Esophagus squamous epithelium (tissue), 5 donors: ENCODE results near the gene ZRANB1. TPM values are rescaled to one million over a fixed set of nuclear protein-coding genes. Genes with fewer than 3 reads are reported as not detected.
A peak's percentile ranks its signal among the peaks of the same experiment; 100 is the strongest.

Source experiments
- DNase-seq: peaks from one replicate; lab custom pipeline; 2025; lab: John Stamatoyannopoulos, UW
- H3K27ac ChIP-seq, 4 donors: fragments of 200-600 bp; sonication (generic); one replicate each; pipeline ENCODE4 v1.5.1; 2016 to 2019; ENCODE audit warnings: mild to moderate bottlenecking in 1 of 4
- H3K27me3 ChIP-seq, 4 donors: fragments of 200-600 bp; sonication (generic); 1 replicate in 3 of 4; 2 replicates in 1 of 4; pipeline versions ENCODE4 v1.5.1 to v1.6.0; 2017 to 2021; ENCODE audit warnings: antibody characterized with exemption in 1 of 4
- H3K36me3 ChIP-seq, 3 donors: fragments of 200-600 bp; sonication (generic); one replicate each; pipeline ENCODE4 v1.5.1; 2016 to 2019
- H3K4me1 ChIP-seq, 3 donors: fragments of 200-600 bp; sonication (generic); one replicate each; pipeline ENCODE4 v1.5.1; 2017 to 2019
- H3K4me3 ChIP-seq, 4 donors: fragments of 200-600 bp; sonication (generic); 1 replicate in 3 of 4; 2 replicates in 1 of 4; pipeline ENCODE4 v1.5.1; 2016 to 2019; ENCODE audit warnings: mild to moderate bottlenecking in 2 of 4, moderate library complexity in 1 of 4
- H3K9me3 ChIP-seq, 3 donors: fragments of 200-600 bp; sonication (generic); one replicate each; pipeline ENCODE4 v1.5.1; 2016 to 2019
- CTCF ChIP-seq, 6 experiments: fragments of 450-650 bp in 4 of 6; fragments of 200-600 bp in 2 of 6; sonication (generic) in 2 of 6; IDR thresholded peaks; one replicate each; pipeline ENCODE4 v1.5.1; 2016 to 2019; ENCODE audit warnings: antibody characterized with exemption in 6 of 6, mild to moderate bottlenecking in 4 of 6, moderate library complexity in 4 of 6
- POLR2A ChIP-seq, 4 donors: fragments of 450-650 bp; IDR thresholded peaks; one replicate each; pipeline ENCODE4 v1.6.1; 2017; ENCODE audit warnings: antibody characterized with exemption in 4 of 4, mild to moderate bottlenecking in 4 of 4, moderate library complexity in 3 of 4
- WGBS, 2 donors: methylation state at CpG; one replicate each; pipeline ENCODE4 v1.1.5; 2018; 5-methylcytosine and 5-hydroxymethylcytosine counted together
- intact Hi-C: fragments of 100-400 bp; cut with DNase I; formaldehyde crosslinking; loops from one replicate; pipeline ENCODE4 v1.15.0; 2022
- total RNA-seq, 4 donors: library from RNA; depleted of rRNA; stranded (reverse); fragments of >200 nt; gene quantifications; one replicate each; pipeline ENCODE4 v1.1.0, GENCODE V29; 2016
- donor health status: DM: yes; HTN: yes; CAD: no.

Gene ZRANB1
- total RNA-seq, 4 donors from 2014 or later: 11.7 to 25.2 (median 17.4) TPM

- Histone ChIP-seq H3K36me3 (peaks cover 0 to 40% (median 0%) of the 10 kb centered on the region in 3 donors), H3K4me3 (no peak overlapping the region), H3K4me1 (peaks cover 6 to 88% (median 44%) of the 10 kb centered on the region in 3 donors), H3K27ac (peak overlapping the region in 3 of 4 donors; percentile 69 to 73 (median 71)), H3K27me3 (no peaks in the 10 kb centered on the region), H3K9me3 (no peaks in the 10 kb centered on the region)
- no peak for DNase-seq
- intact Hi-C loops: no loop called here
- TF ChIP-seq CTCF (IDR thresholded peaks at IDR 0.05): no peak
- no peak for TF ChIP-seq POLR2A (IDR thresholded peaks at IDR 0.05)
- 83 to 93% methylated on average over 5 of the region's 5 CpGs for WGBS, 2 donors
Measured at GRCh38 chr10:125010362-125010761, 68.4 kb downstream of the ZRANB1 start.

DNA sequence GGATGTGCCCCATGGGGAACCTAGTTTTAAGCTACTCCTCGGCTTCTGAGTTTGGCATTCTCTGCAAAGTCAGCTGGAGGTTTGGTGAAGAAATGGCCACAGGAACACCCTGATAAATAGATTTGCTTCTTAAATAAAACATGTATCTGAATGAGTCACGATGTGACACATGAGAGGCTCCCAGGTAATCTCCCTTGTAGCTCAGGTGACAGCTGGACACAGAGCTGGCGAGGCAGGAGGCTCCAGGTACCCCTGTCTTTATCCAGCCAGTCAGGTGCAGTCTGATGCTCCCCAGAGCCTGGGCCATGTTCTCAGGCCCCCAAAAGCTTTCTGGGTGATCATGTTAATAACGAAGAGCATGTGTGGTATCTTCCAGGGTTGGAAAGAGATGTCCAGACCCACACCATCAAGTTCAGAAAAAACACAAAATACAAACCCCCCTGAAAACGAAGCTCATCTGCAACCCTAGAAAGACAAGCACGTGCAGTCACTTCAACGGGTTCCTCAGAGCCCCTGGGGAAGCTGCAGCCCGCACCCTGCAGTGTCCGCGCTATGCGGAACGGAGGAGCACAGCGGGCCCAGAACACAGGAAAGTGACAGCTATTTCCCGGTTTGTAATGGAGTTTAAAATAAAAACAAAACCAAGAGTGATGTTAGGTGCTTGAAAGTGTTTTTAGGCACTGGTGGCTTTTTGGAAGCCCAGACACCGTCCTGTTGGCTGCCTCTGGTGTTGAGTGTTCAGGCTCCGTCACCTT is 69.4 kb downstream of the ZRANB1 start:
- intact Hi-C loops: no loop called here
- Histone ChIP-seq H3K4me3 (no peak overlapping the region), H3K27me3 (no peaks in the 10 kb centered on the region), H3K27ac (peak overlapping the region; percentile 64 to 73 (median 70)), H3K9me3 (no peaks in the 10 kb centered on the region), H3K36me3 (peaks cover 0 to 40% (median 0%) of the 10 kb centered on the region in 3 donors), H3K4me1 (peaks cover 15 to 95% (median 54%) of the 10 kb centered on the region in 3 donors)
- WGBS, 2 donors: 65 to 77% methylated on average over 14 to 16 of the region's 16 CpGs
- no peak for DNase-seq
- TF ChIP-seq CTCF (IDR thresholded peaks at IDR 0.05) (no peak), POLR2A (IDR thresholded peaks at IDR 0.05) (no peak)

DNA sequence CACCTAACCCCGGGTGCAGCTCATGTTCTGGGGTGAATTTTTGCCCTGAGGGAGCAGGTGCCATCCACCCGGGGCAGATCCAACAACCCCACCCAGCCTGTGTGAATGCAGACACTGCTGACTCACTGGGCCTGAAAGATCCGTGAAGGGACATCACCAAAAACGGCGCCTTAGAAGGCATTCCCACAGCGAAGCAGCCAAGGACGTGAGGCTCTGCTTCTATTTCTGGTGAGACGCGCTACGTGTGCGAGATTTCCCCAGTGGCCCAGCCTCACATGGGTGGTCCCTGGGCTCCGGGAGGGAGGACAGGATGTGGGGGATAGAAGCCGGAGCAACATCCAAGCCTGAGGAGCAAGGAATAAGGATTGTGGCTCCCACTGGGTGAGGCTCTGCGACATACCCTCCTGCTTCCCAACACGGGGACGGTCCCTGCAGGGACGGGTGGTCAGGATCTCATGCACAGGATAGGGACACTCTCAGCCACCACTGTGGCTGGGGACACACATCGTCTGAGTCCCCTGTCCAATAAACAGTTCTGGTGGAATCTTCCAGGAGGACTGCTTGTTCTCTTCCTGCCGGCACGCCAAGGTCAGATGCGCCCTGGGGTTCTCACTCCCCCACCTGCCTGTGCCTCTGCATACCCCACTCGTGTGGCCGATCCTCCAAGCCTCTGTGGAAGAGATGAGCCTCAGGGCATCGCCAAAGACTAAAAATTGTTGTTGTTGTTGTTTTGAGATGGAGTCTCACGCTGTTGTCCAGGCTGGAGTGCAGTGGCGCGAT is 70.2 kb downstream of the ZRANB1 start:
- H3K36me3 ChIP-seq: peaks cover 0 to 41% (median 2%) of the 10 kb centered on the region in 3 donors
- no peak for DNase-seq
- TF ChIP-seq CTCF (IDR thresholded peaks at IDR 0.05) (no peak), POLR2A (IDR thresholded peaks at IDR 0.05) (no peak)
- H3K27ac ChIP-seq: peak overlapping the region; percentile 64 to 73 (median 70)
- intact Hi-C loops: no loop called here
- H3K9me3 ChIP-seq: no peaks in the 10 kb centered on the region
- H3K4me3 ChIP-seq: no peak overlapping the region
- H3K4me1 ChIP-seq: peaks cover 16 to 95% (median 61%) of the 10 kb centered on the region in 3 donors
- WGBS, 2 donors: 67 to 87% methylated on average over 6 to 7 of the region's 27 CpGs
- no peaks in the 10 kb centered on the region for H3K27me3 ChIP-seq

DNA sequence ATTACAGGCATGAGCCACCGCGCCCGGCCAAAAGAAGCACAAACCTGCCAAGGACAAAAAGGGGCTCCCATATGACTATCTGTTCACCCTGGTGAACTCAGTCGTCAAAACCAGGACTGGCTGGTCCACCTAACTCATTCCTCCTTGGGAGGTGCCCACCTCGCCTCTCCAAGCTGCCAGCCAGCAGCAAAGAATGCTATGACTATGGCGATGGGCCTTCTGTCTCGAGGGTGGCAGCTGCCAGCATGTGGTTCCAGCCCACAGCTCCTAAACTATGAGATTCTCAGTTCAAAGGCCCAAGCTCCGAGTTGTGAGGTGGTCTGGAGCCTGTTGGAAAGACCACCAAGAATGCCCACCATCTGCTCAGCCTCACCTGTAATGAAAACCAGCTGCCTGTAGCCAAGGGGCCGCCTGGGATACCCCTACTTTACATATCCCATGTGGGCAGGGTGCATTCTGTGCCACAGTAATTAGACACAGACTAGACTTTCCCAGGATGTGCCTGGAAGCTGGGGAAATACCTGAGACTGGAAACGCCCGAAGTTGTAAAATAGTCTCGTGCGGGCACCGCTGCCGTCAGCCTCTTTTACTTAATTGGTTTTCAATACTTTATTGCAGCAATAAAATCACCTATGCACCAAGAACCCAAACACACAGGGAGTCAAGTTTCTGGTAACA is 71.1 kb downstream of the ZRANB1 start:
- Histone ChIP-seq H3K9me3 (no peaks in the 10 kb centered on the region), H3K4me3 (no peak overlapping the region), H3K27ac (peak overlapping the region in 3 of 4 donors; percentile 64 to 73 (median 71)), H3K27me3 (no peaks in the 10 kb centered on the region), H3K4me1 (peaks cover 16 to 95% (median 63%) of the 10 kb centered on the region in 3 donors), H3K36me3 (peaks cover 0 to 48% (median 7%) of the 10 kb centered on the region in 3 donors)
- intact Hi-C loops: no loop called here
- DNase-seq: no peak
- WGBS, 2 donors: 72 to 95% methylated on average over 6 to 9 of the region's 15 CpGs
- TF ChIP-seq POLR2A (IDR thresholded peaks at IDR 0.05): no peak
- TF ChIP-seq CTCF (IDR thresholded peaks at IDR 0.05): no peak
